ENCODE measurements around the gene ZG16B. TPM values are rescaled to one million over a fixed set of nuclear protein-coding genes. Genes with fewer than 3 reads are reported as not detected.

The ZG16B gene
- total RNA-seq, 4 donors from 2014 or later, result 1.3 to 15.9 TPM; not detected in 2

DNA sequence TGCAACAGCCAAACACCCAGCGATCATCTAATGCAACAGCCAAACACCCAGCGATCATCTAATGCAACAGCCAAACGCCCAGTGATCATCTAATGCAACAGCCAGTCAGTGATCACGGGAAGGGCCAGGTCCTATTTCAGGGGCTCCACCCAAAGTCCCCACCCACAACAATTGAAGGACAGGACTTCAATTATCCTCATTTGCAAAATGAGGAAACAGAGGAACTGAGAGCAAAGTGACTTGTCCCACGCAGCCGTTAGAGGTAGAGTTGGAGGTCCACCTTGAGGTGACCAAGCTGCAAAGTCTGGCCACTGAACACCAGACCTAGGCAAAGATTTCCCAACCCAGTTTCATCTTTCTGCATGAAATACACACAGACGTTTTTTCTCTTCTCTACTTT is 3.7 kb downstream of the ZG16B start:
- TF ChIP-seq, protein P1, sequence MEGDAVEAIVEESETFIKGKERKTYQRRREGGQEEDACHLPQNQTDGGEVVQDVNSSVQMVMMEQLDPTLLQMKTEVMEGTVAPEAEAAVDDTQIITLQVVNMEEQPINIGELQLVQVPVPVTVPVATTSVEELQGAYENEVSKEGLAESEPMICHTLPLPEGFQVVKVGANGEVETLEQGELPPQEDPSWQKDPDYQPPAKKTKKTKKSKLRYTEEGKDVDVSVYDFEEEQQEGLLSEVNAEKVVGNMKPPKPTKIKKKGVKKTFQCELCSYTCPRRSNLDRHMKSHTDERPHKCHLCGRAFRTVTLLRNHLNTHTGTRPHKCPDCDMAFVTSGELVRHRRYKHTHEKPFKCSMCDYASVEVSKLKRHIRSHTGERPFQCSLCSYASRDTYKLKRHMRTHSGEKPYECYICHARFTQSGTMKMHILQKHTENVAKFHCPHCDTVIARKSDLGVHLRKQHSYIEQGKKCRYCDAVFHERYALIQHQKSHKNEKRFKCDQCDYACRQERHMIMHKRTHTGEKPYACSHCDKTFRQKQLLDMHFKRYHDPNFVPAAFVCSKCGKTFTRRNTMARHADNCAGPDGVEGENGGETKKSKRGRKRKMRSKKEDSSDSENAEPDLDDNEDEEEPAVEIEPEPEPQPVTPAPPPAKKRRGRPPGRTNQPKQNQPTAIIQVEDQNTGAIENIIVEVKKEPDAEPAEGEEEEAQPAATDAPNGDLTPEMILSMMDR (IDR thresholded peaks at IDR 0.05), result no peak
- no peak for TF ChIP-seq POLR2A (IDR thresholded peaks at IDR 0.05)
- Histone ChIP-seq H3K4me3 (no peak overlapping the region), H3K9me3 (no peaks in the 10 kb centered on the region), H3K27me3 (no peaks in the 10 kb centered on the region), H3K4me1 (no peaks in the 10 kb centered on the region), H3K36me3 (no peaks in the 10 kb centered on the region), H3K27ac (no peak overlapping the region)
- intact Hi-C loops (cut with DNase I; ENCODE audit: low total_unique reads), result no loop called here
- DNase-seq, result no peak

DNA sequence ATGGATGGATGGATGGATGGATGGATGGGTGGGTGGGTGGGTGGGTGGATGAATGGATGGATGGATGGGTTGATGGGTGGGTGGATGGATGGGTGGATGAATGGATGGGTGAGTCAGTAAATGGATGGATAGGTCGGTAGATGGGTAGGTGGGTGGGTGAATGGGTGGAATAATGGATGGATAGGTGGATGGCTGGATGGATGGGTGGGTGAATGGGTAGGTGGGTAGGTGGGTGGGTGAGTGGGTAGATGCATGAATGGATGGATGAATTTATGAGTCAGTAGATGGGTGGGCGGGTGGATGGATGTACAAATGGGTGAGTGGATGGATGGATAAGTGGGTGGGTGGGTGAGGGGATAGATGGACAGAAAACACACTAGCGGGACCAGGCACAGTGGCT is 4.9 kb downstream of the ZG16B start:
- TF ChIP-seq, protein P1 (IDR thresholded peaks at IDR 0.05), result no peak
- TF ChIP-seq POLR2A (IDR thresholded peaks at IDR 0.05), result no peak
- Histone ChIP-seq H3K4me1 (no peaks in the 10 kb centered on the region), H3K4me3 (no peak overlapping the region), H3K9me3 (no peaks in the 10 kb centered on the region), H3K27me3 (no peaks in the 10 kb centered on the region), H3K27ac (no peak overlapping the region), H3K36me3 (no peaks in the 10 kb centered on the region)
- no peak for DNase-seq
- intact Hi-C loops (cut with DNase I; ENCODE audit: low total_unique reads), result no loop called here

DNA sequence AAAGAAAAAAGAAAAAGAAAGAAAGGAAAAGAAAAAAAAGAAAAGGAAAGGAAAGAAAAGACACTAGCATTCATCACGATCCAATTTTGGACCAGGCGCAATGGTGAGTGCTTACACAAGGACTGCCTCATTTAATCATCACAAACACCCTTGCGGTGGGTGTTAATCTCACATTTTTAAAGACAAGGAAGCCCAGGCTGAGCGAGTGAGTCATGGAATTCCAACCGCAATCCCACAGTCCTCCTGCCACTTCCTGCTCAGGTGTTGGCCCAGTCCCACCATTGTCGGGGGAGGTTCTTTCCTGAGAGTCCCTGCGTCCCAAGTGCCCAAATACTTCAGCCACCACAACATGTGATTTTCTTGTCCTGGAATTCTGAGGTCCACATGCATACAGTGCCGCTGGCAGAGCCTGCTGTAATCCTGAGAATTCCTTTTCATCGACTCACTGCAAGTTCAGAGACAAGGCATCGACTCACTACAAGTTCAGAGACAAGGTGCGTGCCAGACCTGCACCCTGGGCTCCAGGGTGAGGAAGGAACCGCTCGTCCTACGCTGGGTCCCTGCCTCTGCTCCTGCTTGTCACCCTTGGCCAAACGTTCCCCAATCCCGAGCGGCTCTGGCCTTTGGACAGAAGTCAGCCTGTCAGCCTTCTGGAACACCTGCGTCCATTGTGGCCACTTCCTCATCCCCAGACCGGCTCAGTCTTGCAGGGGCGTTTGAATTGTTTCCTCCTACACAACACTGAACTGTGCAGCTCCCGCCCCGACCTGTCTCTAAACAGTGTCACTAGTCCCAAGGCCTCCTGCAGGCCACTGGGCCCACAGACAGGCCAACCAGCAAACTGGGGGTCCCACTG is 5.8 kb downstream of the ZG16B start:
- intact Hi-C loops (cut with DNase I; ENCODE audit: low total_unique reads), result no loop called here
- no peaks in the 10 kb centered on the region for H3K27me3 ChIP-seq
- H3K4me3 ChIP-seq, result no peak overlapping the region
- H3K36me3 ChIP-seq, result no peaks in the 10 kb centered on the region
- no peaks in the 10 kb centered on the region for H3K9me3 ChIP-seq
- no peaks in the 10 kb centered on the region for H3K4me1 ChIP-seq
- no peak for DNase-seq
- H3K27ac ChIP-seq, result no peak overlapping the region
- TF ChIP-seq, protein P1 (IDR thresholded peaks at IDR 0.05), result no peak
- TF ChIP-seq POLR2A (IDR thresholded peaks at IDR 0.05), result no peak

DNA sequence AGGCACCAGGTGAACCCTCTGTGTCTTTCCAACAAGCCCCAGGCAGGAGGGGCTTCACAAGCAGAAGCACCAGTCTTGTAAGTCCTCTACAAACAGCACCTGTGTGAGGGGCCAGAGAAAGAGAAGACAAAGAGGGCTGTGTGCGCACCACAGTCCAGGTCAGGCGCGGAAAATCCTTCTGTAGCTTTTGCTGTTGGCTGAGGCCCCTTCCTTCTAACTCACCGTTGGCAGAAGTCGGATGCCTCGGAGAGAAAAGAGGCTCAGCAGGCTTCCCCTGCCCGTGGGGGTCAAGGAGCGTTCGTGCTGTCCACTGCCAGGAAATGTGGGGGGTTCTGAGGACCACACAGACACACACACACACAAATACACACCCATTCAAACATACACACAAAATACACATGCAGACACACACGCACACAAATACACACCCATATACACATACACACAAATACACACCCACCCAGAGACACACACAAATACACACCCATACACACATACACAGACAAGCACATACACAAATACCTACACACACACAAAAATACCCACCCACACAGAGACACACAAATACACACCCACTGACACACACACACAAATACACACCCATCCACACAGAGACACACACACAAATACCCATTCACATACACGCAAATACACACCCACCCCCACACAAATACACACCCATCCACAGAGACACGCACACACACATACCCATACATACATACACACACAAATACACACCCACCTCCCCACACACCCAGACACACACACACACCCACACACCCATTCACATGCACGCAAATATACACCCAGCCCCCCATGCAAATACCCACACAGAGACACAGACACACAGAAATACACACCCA is 6.8 kb downstream of the ZG16B start:
- no peak for DNase-seq
- Histone ChIP-seq H3K9me3 (no peaks in the 10 kb centered on the region), H3K36me3 (no peaks in the 10 kb centered on the region), H3K4me3 (no peak overlapping the region), H3K4me1 (no peaks in the 10 kb centered on the region), H3K27me3 (no peaks in the 10 kb centered on the region), H3K27ac (no peak overlapping the region)
- TF ChIP-seq, protein P1 (IDR thresholded peaks at IDR 0.05), result no peak
- TF ChIP-seq POLR2A (IDR thresholded peaks at IDR 0.05), result no peak
- intact Hi-C loops (cut with DNase I; ENCODE audit: low total_unique reads), result no loop called here

DNA sequence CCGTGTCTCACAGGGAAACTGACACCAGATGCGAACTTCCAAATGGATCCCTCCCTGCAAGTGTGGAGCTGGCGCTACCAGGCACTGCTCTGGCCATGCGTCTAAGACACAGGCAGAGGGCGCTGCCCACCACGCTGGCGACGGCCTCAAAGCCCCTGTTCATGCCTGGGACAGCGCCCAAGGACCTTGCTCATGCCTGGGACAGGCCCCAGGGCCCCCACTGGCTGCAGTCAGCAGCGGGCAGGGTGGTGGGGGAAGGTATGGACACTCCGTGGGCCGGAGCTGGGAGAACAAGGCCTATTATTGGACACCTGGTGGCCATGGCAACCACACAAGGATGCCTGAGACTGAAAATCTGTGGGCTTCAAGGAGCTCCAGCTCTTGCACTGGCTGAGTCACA is 8.8 kb downstream of the ZG16B start:
- no peak overlapping the region for H3K27ac ChIP-seq
- peaks cover 0 to 4% of the 10 kb centered on the region in 2 donors for H3K4me1 ChIP-seq
- H3K27me3 ChIP-seq, result no peaks in the 10 kb centered on the region
- no peaks in the 10 kb centered on the region for H3K9me3 ChIP-seq
- no peaks in the 10 kb centered on the region for H3K36me3 ChIP-seq
- intact Hi-C loops (cut with DNase I; ENCODE audit: low total_unique reads), result no loop called here
- TF ChIP-seq, protein P1 (IDR thresholded peaks at IDR 0.05), result peak; percentile 33 to 69 (median 54)
- no peak for TF ChIP-seq POLR2A (IDR thresholded peaks at IDR 0.05)
- peak; percentile 32 to 36 for DNase-seq
- no peak overlapping the region for H3K4me3 ChIP-seq
